EH (cell line): ENCODE data around the gene S100A9.
"Not testable (repeated sequence)": the region's sequence is repeated elsewhere in the genome, so short reads cannot be mapped to it uniquely, and the experiment has no call there.

Source experiments
- DNase-seq: peaks from one replicate; pipeline ENCODE4 v3.0.0-alpha.2; 2015; ENCODE audit warnings: low read depth

S100A9 gene

DNA sequence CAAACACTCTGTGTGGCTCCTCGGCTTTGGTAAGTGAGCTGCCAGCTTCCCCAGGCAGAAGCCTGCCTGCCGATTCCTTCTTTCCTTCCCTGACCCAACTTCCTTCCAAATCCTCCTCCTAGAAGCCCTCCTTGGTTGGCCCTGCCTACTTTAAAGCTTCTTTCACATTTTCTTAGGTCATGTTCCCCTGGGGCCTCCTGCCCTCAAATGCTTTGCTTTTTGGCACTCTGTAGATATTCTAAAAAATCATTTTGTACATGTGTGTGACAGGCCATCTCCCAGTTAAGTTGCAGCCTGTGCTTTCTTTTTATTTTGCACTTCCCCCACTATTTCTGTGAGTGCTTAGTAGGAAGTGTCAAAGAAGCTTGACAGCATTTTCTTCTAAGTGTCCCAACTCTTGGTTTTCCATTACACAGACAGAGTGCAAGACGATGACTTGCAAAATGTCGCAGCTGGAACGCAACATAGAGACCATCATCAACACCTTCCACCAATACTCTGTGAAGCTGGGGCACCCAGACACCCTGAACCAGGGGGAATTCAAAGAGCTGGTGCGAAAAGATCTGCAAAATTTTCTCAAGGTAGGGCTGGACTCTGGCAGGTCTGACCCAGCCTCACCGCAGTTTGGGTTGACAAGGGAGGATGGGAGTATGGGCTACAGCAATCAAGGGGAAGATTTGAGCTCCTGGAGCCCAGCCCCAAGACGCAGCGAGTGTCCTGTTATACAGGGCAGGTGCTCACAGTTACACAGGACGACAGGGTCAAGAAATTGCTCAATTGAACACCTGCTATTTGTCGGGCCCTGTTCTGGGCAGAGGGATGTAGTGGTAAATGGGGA is at the start of gene S100A9:
S100A9 (plus strand) TSS at position 2 of the 838 bp plus-strand sequence; CDS start at position 432, 430 bp downstream.
- no peak for DNase-seq

GRCh38 chr1:153308540-153308939 is 49.1 kb upstream of the S100A9 start:
- no peak for DNase-seq

DNA sequence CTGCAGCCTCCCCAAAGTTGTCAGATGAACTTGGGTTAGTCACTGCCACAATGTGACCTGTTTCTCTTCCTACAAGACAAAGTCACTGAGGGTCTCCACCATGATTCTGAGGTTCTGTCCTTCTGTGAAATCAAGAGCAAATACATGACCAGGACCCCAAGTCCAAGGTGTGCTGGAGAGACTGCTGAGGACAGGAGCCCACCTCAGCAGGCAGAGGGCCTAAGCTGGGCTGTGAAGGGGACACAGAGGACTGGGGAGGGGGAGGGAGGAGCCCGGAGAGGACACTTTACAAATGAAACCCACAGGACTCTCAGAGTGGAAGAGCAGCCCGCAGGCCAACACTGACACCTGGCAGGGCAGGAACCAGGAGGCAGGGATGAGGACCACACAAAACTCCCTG is 48.2 kb upstream of the S100A9 start:
- DNase-seq: no peak

DNA sequence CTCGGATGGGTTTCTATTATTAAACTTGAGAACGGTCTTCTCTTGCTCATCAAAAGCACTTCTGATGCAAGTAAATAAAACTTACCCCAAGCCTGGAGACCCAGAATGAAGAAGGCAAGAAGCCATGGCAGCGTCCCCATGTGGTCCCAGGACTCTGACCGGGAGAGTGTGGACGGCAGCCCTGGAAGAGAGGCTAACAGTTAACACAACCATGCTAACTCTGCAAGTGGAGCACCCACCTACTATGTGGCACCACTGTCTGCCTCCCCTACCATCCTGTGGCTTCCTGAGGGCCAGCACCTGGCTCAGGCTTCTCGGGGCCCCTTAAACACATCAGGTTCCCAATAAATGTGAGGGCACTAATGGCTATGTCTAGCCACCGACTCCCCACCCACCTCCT is 47.1 kb upstream of the S100A9 start:
- no peak for DNase-seq

GRCh38 chr1:153312570-153313186 is 45.0 kb upstream of the S100A9 start, which contains the start of gene PGLYRP3:
PGLYRP3 (minus strand) TSS chr1:153312952; CDS start chr1:153310665, 2,287 bp downstream.
- no peak for DNase-seq

DNA sequence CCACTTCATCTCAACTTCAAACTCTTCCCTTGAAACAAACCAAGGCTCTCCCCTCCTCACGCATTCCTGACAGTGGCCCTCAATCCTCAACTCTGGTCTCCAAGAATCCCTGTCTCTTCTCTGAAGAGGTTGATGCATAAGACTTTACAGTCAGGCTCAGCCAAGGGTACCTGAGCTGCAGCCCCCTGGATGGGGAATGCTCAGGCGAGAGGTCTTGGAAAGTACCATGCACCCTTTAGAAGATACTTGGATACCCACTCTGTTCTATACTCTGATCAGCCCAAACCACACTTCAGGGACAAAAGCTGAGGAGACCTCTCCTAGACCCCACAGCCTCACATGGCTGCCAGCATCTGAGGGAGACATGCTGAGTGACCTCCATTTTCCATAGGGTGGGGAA is 44.4 kb upstream of the S100A9 start:
- no peak for DNase-seq

- not testable (repeated sequence) for DNase-seq
Measured at GRCh38 chr1:153314388-153314787, 43.3 kb upstream of the S100A9 start.

DNA sequence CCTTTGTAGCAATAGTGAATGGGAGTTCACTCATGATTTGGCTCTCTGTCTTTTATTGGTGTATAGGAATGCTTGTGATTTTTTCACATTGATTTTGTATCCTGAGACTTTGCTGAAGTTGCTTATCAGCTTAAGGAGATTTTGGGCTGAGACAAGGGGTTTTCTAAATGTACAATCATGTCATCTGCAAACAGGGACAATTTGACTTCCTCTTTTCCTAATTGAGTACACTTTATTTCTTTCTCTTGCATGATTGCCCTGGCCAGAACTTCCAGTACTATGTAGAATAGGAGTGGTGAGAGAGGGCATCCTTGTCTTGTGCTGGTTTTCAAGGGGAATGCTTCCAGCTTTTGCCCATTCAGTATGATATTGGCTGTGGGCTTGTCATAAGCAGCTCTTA is 41.6 kb upstream of the S100A9 start:
- not testable (repeated sequence) for DNase-seq

DNA sequence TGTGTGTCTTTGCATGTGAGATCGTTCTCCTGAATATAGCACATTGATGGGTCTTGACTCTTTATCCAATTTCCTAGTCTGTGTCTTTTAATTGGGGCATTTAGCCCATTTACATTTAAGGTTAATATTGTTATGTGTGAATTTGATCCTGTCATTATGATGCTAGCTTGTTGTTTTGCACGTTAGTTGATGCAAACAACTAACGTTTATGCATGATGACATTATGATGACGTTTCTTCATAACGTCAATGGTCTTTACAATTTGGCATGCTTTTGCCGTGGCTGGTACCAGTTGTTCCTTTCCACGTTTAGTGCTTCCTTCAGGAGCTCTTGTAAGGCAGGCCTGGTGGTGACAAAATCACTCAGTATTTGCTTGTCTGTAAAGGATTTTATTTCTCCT is 39.5 kb upstream of the S100A9 start:
- not testable (repeated sequence) for DNase-seq

DNA sequence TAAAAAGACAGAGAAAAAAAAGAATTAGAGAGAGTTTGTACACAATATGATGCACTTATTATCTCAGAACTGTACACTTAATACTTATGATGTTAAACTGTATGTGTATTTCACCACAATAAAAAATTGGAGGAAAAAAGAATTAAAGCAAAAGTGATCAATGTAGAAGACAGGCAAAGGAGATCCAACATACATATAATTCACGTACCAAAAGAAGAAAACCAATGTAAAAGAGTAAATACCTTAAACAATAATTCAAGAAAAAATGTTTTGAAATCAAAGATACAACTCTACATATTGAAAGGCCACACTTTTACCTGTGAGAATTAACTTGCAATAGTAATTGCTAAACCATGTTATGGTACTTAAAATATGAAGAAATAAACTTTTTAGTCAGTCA is 35.1 kb upstream of the S100A9 start:
- no peak for DNase-seq

GRCh38 chr1:153324912-153325311 is 32.7 kb upstream of the S100A9 start:
- no peak for DNase-seq

GRCh38 chr1:153333902-153334301 is 23.8 kb upstream of the S100A9 start:
- DNase-seq: no peak

- DNase-seq: no peak
Measured at GRCh38 chr1:153336650-153337049, 21.0 kb upstream of the S100A9 start.

DNA sequence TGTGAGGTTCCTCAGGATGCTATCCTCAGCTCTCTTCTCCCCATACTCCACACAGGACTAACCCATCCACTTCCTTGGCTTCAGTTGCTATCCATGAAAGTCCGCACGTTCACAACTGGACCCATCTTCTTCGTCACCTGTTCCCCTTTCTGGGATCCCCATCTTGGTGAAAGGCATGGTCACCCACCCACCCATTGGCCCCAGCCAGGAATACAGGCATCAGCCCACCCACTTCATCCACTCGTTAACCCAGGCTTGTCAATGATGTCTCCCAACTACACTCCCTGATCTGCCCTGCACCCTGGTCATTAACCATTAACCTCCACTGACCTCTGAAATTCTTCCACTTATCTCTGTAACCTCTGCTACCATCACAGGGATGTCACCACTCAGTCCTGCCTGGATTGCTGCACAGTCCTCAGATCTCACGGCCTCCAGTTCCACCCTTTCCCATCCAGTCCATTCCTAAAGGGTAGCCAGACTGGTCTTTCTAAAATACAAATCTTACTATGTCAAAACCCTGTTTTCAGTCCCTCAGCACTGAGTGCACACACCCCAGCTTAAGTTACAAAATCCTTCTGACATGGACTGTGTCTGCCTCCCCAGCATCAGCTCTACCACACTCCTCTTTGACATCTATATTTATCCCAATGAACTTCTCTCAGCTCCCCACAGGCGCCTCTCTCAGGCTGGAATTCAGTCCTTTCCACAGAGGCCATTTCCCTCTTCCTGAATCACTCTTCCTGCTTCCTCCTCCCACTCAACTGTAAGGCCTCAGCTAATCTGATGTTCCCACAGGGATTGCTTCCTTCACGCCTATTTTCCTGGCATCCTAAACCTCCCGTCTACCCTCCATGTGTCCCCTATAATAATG is 19.4 kb upstream of the S100A9 start:
- no peak for DNase-seq

DNA sequence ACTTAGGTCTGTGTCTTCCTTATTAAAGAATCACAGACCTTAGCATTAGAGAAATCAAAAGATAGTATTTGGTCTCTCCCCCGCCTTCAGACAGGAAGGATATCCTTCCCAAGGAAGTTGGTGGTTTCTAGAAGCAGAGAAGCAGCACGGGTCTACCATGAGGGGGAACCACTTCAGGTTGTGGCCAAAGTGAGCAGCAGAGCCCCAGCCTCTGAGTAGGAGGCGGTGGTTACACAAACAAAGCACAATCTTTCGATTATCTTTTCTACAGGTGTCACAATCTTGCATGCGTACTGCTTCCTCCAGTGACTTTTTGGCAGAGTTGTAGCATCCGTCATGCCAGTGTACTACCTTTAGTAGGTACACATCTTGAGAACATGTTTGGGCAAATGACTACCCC is 17.9 kb upstream of the S100A9 start:
- no peak for DNase-seq

DNA sequence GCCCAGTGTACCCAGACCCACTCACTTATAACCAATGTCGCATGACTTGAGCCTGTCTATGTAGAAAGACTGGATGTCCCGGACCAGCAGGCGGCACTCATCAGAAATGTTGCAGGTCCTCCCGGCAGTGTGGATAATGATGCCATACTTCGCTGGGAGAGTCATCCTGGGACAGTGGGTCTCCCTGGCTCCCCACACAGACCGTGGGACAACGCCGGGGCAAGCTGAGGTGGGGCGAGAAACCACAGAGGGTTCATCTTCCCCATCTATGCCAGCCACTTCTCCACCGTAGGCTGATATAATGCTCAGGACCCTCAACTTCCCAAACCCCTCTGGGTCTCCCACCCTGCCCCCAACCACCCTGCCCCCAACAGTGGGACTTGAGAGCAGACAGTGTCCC is 17.3 kb upstream of the S100A9 start:
- DNase-seq: no peak

GRCh38 chr1:153341431-153341934 is 16.2 kb upstream of the S100A9 start:
- no peak for DNase-seq

GRCh38 chr1:153342178-153342577 is 15.5 kb upstream of the S100A9 start:
- DNase-seq: no peak

DNA sequence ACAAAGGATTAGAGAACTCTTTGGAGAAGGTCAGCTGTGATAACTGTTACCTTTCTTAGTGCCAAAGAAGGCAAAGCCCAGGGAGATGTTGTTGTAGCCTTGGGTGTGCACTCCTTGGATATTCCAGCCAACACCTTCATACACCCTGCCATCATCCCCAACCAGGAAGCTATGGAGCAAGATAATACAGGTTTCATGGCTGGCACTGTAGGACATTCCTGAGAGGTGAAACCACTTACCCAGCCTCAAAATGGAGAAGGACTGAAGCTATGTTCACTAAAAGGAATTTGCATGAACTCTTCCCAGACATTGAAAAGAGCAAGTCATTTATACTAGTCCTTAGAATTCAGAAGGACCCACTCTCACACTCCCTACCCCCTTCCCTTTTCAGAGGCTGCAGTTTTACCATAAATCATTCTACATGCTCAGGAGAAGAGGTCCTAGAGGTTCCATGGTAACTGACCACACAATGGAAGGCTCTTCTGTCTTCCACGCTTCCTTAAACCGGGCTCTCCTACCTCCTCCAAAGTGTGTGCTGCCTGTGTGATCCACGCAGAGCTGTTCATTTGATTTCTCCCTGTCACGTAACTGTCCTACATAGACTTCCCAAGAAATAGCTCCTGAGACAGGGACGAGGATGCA is 14.5 kb upstream of the S100A9 start:
- DNase-seq: no peak

DNA sequence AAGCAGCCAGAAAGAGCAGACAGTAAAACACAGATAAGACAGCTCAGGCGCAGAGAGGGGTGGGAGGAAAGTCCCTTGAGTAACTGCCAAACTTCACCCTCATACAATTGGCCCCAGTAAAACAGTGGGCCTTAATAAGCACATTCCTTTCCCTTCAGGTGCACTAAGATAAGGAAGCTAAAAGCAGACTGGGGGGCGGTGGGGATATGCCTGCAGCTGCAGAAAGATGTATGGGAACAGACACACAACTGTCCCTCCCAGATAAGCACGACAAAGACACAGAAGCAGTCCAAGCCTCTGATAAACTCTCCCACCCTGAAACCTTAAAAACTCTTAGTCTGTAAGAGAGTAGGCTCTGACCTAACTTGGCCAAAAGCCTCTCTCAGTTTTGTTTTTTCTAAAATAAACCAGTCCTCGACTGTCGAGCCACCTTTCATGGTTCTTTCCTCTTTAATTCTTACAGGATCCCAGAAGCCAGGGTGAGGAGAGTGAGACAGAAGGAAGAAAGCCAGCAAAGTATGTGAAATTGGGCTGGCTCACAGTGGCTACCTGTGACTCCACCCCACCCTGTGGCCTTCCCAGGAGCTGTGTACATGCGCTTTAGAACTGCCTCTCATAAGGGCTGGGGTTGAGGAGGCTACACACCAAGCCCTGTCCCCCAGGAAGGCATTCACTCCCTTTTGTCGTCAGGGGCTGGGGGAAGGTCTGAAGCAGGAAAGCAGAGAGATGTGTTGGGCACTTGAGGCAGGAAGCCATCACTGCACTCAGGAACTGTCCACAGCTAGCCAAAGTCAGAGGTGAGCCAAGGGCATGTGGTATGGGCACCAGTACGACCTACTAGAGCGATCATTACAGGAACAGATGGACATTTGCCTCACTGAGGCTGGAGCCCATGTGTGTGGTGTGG is 13.6 kb upstream of the S100A9 start:
- no peak for DNase-seq

DNA sequence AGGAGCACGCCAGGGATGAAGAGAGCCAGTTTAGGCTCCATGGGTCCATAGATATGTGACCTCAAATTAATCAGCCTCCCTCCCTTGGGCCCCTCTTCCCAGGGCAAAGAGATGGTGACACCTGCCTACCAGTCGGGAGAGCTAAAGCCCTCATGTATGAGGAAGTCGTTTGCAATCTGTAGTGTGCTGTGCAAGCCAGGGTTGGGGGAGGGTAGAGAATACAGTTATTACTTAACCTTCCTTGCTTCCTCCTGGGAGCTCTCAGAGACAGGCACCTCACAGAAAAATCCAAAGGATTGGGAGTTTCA is 13.0 kb upstream of the S100A9 start:
- DNase-seq: no peak
